GM12892 (cell line): ENCODE measurements around the gene SLC12A9.

Experiments used
- POLR2A ChIP-seq: IDR thresholded peaks from 2 replicates; pipeline ENCODE4 v1.6.1; 2011; ENCODE audit warnings: low read depth, low read length, control low read depth
- POLR2AphosphoS5 ChIP-seq: IDR thresholded peaks from 2 replicates; pipeline ENCODE4 v1.6.1; 2011; ENCODE audit warnings: low read depth, low read length, control low read depth
- TAF1 ChIP-seq: IDR thresholded peaks from 2 replicates; pipeline ENCODE4 v1.6.1; 2011; ENCODE audit warnings: low read depth, mild to moderate bottlenecking, control low read depth, low read length, borderline replicate concordance

DNA sequence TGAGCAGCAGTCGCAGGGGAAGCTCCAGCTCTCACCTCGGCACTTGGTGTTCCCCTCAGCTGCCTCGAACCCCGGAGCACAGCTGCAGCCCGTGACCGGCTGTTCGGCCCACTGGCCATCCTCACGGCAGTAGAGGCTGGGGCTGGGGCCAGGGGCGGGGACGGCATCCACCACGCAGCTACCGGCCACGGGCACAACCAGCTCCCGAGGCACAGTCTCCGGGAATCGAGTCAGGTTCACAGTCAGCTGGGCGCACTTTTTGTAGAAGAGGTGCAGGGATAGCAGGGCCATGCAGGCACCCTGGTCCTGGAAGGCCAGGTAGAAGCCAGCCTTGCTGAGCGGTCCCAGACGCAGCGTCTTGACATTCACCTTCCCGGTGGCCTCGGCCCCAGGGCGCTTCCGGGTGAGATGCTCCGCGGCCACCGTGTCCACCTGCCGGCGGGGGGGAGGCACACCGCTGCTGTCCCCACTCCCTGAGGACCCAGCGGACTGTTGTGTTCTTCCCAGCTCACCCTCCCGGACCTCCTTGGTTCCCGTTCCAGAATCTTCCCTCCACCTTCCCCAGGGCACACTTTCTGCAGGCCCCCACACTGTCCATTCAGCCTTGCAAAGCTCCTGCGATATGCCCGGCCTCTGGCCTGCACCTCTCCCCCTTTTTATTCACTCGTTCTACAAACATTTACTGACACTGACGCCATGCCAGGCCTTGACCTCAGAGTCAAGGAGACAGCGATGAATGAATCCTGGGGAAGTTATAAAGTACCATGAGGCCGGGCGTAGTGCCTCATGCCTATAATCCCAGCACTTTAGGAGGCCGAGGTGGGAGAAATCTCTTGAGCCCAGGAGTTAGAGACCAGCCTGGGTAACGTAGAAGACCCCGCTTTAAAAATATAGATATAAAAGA lies 30.0 kb upstream of the SLC12A9 start:
- TF ChIP-seq POLR2AphosphoS5 (no peak), POLR2A (no peak), TAF1 (no peak)
